NCI-H187 (cell line): ENCODE measurements around the gene PTPRN2.
"Not testable (repeated sequence)": the region's sequence is repeated elsewhere in the genome, so short reads cannot be mapped to it uniquely, and the experiment has no call there.

Source experiments
- DNase-seq, 2 experiments: peaks; one replicate each; lab custom pipeline; 2025; lab: John Stamatoyannopoulos, UW

The PTPRN2 gene

GRCh38 chr7:158278745-158279320 lies 308.8 kb downstream of the PTPRN2 start:
- no peak for DNase-seq

- no peak for DNase-seq
Measured at GRCh38 chr7:158277219-158278141, 310.1 kb downstream of the PTPRN2 start.

GRCh38 chr7:158276414-158277218 lies 311.0 kb downstream of the PTPRN2 start:
- no peak for DNase-seq

DNA sequence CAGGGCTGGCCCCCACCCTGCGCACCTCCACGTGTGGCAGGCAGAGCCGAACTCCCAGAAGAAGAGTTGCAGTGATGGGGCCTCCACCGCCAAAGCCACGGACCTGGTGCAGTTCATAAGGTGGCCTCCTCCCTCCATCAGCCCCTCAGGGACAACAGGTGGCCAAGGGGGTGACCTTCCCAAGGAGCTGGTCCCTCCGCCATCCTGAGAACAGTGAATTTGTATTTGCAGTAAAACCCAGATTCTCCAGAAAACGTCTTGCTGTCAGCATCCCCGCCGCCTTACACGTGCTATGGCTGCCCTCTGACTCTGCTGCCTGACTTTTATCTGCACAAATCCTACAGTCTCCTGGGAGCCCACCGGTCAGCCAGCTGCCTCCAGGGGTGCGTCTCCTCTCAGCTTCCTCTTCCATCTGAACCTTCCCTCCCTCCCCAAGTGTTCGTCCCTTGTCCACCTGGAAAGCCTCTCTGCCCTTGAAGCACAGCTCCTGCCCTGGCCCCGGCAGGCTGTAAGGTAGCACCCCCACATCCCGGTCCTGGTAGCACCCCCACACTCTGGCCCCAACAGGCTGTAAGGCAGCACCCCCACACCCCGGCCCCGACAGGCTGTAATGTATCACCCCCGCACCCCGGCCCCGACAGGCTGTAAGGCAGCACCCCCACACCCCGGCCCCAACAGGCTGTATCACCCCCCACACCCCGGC lies 311.8 kb downstream of the PTPRN2 start:
- no peak for DNase-seq

DNA sequence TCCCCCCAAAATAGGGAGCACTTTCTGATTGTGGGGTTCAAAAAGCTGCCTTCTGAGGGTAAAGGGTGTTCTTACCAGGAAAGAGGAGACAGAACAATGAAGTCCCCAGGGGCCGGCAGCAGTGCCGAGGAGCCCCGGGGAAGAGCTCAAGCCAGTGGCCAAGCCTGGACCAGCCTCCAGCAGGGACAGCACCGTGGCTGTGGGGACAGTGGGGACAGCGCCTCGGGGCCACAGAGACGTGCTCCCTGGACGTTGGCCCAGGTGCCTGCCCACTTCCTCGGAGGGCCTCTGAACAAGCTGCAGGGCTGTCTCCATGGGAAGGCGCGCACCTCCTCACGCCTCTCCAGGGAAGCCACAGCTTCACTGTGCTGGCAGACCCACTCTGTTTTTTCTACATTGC lies 312.6 kb downstream of the PTPRN2 start:
- DNase-seq, result no peak

DNA sequence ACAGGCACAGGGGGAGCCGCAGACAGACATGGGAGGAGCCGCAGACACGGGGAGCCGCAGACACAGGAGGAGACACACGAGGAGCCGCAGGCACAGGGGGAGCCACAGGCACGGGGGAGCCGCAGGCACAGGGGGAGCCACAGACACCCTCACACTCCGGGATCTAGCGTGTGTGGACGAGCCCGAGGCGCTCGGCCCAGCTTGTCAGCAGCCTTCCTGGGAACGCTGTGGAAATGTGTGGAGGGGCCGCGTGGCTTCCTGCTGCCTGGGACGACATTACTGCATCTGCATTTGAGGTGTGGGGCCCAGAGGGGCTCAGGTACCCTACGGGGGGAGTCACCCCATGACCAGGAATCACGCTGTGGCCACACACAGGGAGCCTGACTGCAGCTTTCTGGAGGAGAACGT lies 313.2 kb downstream of the PTPRN2 start:
- no peak for DNase-seq

DNA sequence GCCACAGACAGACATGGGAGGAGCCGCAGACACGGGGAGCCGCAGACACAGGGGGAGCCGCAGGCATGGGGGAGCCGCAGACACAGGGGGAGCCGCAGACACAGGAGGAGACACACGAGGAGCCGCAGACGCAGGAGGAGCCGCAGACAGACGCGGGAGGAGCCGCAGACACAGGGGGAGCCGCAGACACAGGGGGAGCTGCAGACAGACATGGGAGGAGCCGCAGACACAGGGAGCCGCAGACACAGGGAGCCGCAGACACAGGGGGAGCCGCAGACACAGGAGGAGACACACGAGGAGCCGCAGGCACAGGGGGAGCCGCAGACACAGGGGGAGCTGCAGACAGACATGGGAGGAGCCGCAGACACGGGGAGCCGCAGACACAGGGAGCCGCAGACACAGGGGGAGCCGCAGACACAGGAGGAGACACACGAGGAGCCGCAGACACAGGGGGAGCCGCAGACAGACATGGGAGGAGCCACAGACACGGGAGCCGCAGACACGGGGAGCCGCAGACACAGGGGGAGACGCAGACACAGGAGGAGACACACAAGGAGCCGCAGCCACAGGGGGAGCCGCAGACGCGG lies 313.8 kb downstream of the PTPRN2 start:
- not testable (repeated sequence) for DNase-seq

DNA sequence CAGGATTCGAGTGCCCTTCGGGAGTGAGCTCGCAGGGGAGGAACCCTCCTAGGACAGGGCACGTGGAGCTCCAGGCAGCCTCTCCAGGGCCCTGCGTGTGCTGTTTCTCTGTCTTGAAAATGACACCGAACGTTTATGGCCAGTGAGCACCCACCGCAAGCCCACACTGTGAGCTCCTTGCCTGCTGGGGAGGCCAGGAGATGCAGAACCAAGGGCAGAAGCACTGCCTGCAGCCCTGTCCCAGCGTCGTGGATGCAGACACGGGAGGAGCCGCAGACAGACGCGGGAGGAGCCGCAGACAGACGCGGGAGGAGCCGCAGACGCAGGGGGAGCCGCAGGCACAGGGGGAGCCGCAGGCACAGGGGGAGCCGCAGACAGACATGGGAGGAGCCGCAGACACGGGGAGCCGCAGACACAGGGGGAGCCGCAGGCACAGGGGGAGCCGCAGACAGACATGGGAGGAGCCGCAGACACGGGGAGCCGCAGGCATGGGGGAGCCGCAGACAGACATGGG lies 314.4 kb downstream of the PTPRN2 start:
- DNase-seq, result no peak

DNA sequence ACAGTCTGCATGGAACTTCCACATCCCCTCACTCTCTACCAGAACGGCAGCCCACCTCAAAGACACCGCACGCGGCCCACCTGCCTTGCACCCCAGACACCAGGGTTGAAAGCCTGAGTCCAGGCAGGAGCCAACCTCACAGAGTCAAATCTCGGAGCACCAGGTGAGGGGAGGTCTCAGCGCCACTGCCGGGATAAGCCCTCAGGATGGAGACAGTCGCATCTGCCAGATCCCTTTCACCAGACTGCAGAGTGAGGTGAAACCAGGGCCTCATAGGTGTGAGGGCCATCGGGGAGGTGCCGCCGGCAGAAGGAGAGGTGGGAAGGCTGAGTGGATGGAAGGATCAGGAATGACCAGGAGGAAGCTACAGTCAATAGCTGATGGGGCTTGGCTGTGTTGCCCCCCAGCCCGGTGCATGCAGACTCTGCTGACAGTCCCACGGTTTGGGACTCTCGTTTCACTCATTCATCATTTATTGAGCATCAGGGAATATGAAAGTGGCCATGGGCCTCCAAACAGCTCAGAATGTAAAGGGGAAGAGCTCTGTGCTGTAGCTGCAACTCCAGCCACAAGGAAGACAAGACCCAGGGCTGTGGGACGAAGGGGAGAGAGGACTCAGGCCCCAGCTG lies 315.0 kb downstream of the PTPRN2 start:
- no peak for DNase-seq

DNA sequence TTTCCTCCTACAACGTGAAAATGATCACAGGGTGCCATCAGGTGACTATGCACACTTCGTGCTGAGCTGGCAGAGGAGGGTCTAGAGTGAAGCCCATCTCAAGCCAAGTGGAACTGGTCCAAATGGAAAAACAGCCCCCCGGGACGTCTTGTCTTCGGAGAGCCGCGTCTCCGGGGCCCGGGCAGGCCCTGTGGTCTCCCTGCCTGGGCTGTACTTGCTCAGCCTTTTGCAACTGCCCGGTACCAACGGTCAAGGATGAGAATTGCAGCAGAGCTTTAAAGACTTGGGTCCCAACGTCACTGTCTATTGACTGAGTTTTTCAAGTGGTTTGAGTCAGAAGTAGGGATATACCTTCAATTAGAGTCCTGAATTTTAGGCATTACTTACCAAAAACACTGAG lies 315.5 kb downstream of the PTPRN2 start:
- DNase-seq, result no peak

- DNase-seq, result no peak
Measured at GRCh38 chr7:158271646-158272045, 316.0 kb downstream of the PTPRN2 start.

- no peak for DNase-seq
Measured at GRCh38 chr7:158270856-158271413, 316.7 kb downstream of the PTPRN2 start.

DNA sequence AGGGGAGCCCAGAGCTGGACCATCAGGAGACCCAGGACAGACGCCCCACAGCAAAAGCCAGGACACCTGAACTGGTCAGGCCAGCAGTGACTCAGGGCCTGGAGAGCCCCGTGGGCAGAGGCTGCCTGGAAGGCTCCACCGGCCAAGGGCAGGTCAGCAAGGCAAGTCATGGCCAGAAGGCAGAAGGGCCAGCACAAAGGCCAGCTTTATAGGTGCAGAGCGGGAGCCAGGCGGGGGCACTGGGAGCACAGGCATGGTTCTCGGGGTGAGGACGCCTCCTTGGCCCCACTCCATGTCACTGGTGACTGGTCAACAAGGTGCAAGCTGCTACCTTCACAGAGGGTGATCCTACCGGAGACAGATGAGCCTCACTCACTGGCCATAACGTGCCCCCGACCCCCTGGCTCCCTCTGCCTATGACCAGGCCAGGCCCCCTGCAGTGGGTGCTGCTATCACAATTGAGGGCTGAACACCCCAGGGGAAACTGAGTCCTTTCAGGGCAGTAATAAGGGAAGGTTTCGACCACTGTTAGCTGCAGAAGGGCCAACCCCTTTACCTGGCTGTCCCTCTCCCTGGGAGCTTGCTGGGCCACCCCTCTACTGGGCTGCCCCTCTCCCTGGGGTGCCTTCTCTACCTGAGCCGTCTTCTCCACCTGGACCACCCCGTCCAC lies 317.4 kb downstream of the PTPRN2 start:
- no peak for DNase-seq

- no peak for DNase-seq
Measured at GRCh38 chr7:158268816-158269535, 318.6 kb downstream of the PTPRN2 start.

- no peak for DNase-seq
Measured at GRCh38 chr7:158267742-158268435, 319.7 kb downstream of the PTPRN2 start.

DNA sequence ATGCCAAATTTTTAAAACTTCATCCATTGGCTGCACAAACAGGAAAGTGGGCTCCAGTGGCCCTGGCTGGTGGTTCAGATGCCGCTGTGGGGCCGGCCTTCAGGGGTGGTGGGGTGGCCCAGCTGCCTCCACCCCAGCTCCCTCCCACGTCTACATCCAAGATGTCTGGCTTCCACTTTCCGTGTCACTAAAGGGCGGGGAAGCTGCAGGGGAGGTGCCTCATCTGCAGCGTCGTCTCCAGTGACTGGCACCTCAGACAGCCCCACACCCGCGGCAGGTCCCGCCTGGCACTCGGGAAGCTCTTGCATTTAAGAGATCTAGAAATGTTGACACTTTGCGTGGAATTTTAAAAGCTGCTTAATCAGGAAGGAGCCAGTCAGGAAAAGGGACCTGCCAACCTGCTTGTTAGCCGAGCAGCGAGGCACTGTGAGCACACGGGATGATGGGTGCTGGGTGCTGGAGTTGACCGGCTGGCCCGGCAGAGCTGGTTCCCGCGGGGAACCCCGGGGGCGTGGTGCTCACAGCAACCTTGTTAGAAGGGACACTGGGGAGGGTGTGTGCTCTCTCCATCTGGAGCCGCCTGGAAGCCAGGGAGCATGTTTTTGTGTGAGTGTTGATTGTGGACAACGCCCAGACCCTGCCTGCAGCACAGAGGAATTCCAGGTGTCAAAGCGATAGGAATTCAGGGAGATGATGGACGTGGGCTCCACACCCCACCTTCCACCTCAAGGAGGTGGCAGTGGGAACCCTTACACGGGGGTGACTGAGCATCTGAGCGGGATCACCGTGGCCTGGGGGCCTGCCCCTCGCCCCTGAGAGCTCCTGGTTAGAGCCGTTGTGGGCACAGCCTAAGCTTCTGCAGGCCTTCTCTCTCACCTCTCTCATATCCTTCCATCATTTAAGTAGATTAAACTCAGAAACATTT lies 320.5 kb downstream of the PTPRN2 start:
- no peak for DNase-seq

GRCh38 chr7:158266426-158266816 lies 321.2 kb downstream of the PTPRN2 start:
- no peak for DNase-seq

GRCh38 chr7:158265743-158266080 lies 321.9 kb downstream of the PTPRN2 start:
- DNase-seq, result no peak
